ENCODE results near the gene ACSF2.

The ACSF2 gene

DNA sequence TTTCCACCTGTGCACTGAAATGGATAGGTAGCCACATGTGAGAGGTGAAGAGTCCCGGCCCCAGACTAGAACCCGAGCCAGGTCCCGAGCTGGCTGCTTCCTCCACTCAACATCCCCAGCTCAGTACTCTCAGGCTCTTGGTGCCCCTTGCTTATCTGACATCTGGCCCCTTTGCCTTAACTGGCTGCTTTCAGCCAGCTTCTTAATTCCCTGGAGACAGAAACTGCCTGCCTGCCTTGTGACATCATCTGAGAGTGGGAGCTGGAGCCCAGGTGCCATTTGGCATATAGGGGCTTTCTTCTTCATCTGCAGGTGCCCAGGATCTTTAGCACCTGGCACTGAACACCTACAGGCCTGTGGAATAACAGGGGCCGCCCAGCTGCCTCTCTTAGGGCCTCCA is 33.7 kb downstream of the ACSF2 start:
- no peak overlapping the region for H3K4me3 ChIP-seq (ENCODE audit: low read depth, low read length)
- no peaks in the 10 kb centered on the region for H3K9me3 ChIP-seq (ENCODE audit: control insufficient read depth, insufficient read depth, low read length)
- peaks cover 3% of the 10 kb centered on the region for H3K36me3 ChIP-seq (ENCODE audit: control insufficient read depth, insufficient read depth, low read length)
- H3K9ac ChIP-seq (ENCODE audit: low read depth, low read length) = no peak overlapping the region
- H3K4me1 ChIP-seq (ENCODE audit: control insufficient read depth, insufficient read depth, low read length) = no peaks in the 10 kb centered on the region
- H3K27me3 ChIP-seq (ENCODE audit: control insufficient read depth, insufficient read depth, low read length) = no peaks in the 10 kb centered on the region

DNA sequence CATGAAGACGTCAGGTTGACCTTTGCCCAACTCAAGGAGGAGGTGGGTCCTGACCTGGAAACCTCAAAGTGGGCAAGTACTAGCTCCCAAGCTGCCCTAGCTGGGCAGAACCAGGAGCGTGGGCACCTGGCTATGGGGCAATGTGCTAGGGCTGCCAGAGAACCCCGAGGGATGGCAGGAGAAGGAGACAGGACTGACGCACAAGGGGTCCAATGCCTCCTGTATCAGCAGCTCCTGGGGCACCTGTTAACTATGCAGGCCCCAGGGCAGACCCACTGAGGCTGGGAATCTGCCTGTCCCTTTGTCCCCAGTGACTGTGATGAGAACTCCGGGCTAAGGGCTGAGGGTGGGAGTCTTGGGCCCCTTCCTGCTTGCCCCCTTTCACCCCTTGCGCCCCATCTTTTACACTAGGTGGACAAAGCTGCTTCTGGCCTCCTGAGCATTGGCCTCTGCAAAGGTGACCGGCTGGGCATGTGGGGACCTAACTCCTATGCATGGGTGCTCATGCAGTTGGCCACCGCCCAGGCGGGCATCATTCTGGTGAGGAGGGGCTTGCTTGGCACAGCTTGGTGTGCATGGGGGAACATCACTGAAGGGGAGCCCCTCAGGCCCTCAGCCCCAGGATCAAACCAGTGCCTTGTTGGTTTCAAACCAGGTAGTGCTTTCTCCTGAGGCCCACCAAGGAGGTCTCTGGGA is 35.0 kb downstream of the ACSF2 start:
- H3K4me3 ChIP-seq (ENCODE audit: low read depth, low read length) = no peak overlapping the region
- H3K4me1 ChIP-seq (ENCODE audit: control insufficient read depth, insufficient read depth, low read length) = no peaks in the 10 kb centered on the region
- no peak overlapping the region for H3K9ac ChIP-seq (ENCODE audit: low read depth, low read length)
- peaks cover 3% of the 10 kb centered on the region for H3K36me3 ChIP-seq (ENCODE audit: control insufficient read depth, insufficient read depth, low read length)
- no peaks in the 10 kb centered on the region for H3K27me3 ChIP-seq (ENCODE audit: control insufficient read depth, insufficient read depth, low read length)
- H3K9me3 ChIP-seq (ENCODE audit: control insufficient read depth, insufficient read depth, low read length) = no peaks in the 10 kb centered on the region

DNA sequence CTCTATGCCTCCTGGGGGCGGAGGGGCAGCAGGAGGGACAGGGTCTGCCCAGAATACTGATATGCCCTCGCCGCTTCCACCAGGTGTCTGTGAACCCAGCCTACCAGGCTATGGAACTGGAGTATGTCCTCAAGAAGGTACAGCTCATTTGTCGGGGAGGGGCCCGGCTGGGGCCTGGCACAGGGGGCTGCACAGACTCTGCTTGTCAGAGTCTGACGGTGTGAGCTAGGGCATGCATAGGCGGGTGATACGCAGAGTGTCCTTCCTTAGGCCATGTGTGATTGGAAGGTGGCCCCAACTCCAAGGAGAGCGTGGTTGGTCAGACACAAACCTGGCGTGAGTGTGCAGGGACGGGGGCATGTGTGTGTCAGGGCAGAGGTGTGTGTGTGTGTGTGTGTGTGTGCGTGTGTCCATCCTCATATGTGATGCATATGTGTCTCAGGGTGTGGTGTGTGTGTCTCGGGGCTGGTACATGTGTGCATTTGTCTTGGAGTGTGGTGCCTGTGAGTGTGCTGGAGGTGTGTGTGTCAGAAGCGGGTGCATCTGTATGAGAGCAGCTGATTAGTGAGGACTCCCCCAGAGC is 35.6 kb downstream of the ACSF2 start:
- H3K27me3 ChIP-seq (ENCODE audit: control insufficient read depth, insufficient read depth, low read length) = no peaks in the 10 kb centered on the region
- H3K9ac ChIP-seq (ENCODE audit: low read depth, low read length) = no peak overlapping the region
- H3K9me3 ChIP-seq (ENCODE audit: control insufficient read depth, insufficient read depth, low read length) = no peaks in the 10 kb centered on the region
- peaks cover 3% of the 10 kb centered on the region for H3K36me3 ChIP-seq (ENCODE audit: control insufficient read depth, insufficient read depth, low read length)
- H3K4me3 ChIP-seq (ENCODE audit: low read depth, low read length) = no peak overlapping the region
- no peaks in the 10 kb centered on the region for H3K4me1 ChIP-seq (ENCODE audit: control insufficient read depth, insufficient read depth, low read length)

DNA sequence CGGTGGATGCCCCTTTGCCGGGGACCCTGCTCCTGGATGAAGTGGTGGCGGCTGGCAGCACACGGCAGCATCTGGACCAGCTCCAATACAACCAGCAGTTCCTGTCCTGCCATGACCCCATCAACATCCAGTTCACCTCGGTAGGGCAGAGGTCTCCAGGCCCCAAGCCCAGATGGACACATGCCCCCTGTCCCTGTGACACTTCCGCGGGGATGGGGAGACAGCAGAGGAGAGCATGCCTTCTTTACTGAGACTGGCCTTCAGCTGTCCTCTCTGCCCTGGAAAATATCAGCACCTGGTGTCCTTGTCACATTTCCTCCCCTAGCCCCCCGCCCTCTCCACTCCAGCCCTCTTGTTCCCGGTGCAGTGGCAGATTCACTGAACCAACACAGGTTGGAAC is 36.4 kb downstream of the ACSF2 start:
- Histone ChIP-seq H3K9me3 (ENCODE audit: control insufficient read depth, insufficient read depth, low read length) (no peaks in the 10 kb centered on the region), H3K27me3 (ENCODE audit: control insufficient read depth, insufficient read depth, low read length) (peaks cover 1% of the 10 kb centered on the region), H3K36me3 (ENCODE audit: control insufficient read depth, insufficient read depth, low read length) (peaks cover 3% of the 10 kb centered on the region), H3K4me1 (ENCODE audit: control insufficient read depth, insufficient read depth, low read length) (no peaks in the 10 kb centered on the region), H3K4me3 (ENCODE audit: low read depth, low read length) (no peak overlapping the region), H3K9ac (ENCODE audit: low read depth, low read length) (no peak overlapping the region)

DNA sequence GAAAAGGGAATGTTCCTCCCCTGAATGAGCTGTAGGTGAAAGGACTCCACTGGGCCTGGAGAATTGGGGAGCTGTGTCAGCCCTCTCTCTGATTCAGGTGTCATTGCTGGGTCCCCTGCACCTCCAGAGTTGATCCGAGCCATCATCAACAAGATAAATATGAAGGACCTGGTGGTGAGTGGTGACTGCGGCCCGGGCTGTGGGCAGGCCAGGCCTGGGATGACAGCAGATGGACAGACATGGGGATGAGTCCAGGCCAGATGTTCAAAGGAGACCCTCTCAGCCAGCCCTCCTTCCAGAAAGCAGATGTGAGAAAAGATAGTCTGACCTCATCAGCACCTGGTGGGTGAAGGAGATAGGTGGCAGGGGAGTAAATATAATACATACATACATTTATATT is 38.1 kb downstream of the ACSF2 start:
- Histone ChIP-seq H3K4me1 (ENCODE audit: control insufficient read depth, insufficient read depth, low read length) (peaks cover 4% of the 10 kb centered on the region), H3K4me3 (ENCODE audit: low read depth, low read length) (no peak overlapping the region), H3K9ac (ENCODE audit: low read depth, low read length) (no peak overlapping the region), H3K36me3 (ENCODE audit: control insufficient read depth, insufficient read depth, low read length) (peaks cover 3% of the 10 kb centered on the region), H3K9me3 (ENCODE audit: control insufficient read depth, insufficient read depth, low read length) (no peaks in the 10 kb centered on the region), H3K27me3 (ENCODE audit: control insufficient read depth, insufficient read depth, low read length) (peaks cover 15% of the 10 kb centered on the region)

DNA sequence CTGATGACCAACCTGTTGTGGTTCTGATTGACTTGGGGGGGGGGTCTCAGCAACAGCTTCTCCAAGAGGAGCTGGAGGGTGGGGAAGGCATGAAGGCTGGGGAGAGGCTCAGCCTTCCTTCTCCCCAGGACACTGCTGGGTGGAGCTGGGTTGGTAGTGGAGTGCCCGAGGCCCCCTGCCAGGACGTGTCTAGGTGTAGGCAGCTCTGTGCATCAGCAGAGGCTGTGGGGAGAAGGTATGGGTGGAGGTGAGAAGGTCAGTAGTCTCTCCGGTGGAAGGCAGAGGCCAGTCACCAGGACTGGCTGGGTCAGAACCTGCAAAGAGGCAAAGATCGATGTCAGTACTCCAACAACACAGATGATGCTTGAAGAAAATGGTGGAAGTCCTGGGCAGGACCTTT is 38.7 kb downstream of the ACSF2 start:
- peaks cover 4% of the 10 kb centered on the region for H3K4me1 ChIP-seq (ENCODE audit: control insufficient read depth, insufficient read depth, low read length)
- no peaks in the 10 kb centered on the region for H3K9me3 ChIP-seq (ENCODE audit: control insufficient read depth, insufficient read depth, low read length)
- peaks cover 3% of the 10 kb centered on the region for H3K36me3 ChIP-seq (ENCODE audit: control insufficient read depth, insufficient read depth, low read length)
- no peak overlapping the region for H3K4me3 ChIP-seq (ENCODE audit: low read depth, low read length)
- H3K9ac ChIP-seq (ENCODE audit: low read depth, low read length) = no peak overlapping the region
- peaks cover 18% of the 10 kb centered on the region for H3K27me3 ChIP-seq (ENCODE audit: control insufficient read depth, insufficient read depth, low read length)

DNA sequence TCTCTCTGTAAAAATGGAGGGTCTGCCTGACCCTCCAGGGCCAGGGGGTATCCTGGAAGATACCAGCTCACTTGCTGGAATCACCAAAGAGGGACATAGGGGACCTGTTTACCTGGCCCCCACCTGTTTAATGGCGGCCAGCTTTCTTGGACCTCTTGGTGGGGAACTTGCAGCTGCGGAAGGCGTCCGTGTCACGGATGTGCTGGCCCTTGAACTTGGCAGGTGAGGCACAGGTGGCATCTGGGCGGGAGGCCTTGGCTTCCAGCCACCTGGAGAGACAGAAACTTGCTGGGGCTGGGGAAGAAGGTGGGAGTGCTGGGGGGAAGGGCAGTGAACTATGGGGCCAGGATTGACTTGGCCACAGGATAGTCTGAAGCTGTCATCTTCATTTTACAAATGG is 39.2 kb downstream of the ACSF2 start:
- Histone ChIP-seq H3K9ac (ENCODE audit: low read depth, low read length) (no peak overlapping the region), H3K9me3 (ENCODE audit: control insufficient read depth, insufficient read depth, low read length) (no peaks in the 10 kb centered on the region), H3K27me3 (ENCODE audit: control insufficient read depth, insufficient read depth, low read length) (peaks cover 20% of the 10 kb centered on the region), H3K4me1 (ENCODE audit: control insufficient read depth, insufficient read depth, low read length) (peaks cover 4% of the 10 kb centered on the region), H3K36me3 (ENCODE audit: control insufficient read depth, insufficient read depth, low read length) (peaks cover 3% of the 10 kb centered on the region), H3K4me3 (ENCODE audit: low read depth, low read length) (no peak overlapping the region)

DNA sequence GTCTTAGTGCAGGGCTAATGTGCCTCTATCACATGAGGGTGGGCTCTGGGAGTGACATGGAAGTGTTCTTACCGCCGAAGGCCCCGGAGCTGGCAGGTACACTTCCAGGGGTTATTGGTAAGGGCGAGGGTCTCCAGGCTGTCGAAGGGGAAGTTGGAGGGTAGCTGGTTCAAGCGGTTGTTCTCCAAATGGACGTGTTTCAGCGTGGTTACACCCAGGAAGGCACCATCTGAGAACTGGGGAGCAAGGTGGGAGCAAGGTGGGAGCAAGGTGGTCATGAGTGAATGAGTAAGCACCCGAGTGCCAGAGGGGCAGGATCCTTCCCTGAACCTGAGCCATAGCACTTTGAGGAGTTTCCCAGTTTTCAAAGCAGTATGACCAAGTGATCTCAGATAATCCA is 39.6 kb downstream of the ACSF2 start:
- H3K9ac ChIP-seq (ENCODE audit: low read depth, low read length) = no peak overlapping the region
- peaks cover 3% of the 10 kb centered on the region for H3K36me3 ChIP-seq (ENCODE audit: control insufficient read depth, insufficient read depth, low read length)
- peaks cover 20% of the 10 kb centered on the region for H3K27me3 ChIP-seq (ENCODE audit: control insufficient read depth, insufficient read depth, low read length)
- no peaks in the 10 kb centered on the region for H3K9me3 ChIP-seq (ENCODE audit: control insufficient read depth, insufficient read depth, low read length)
- H3K4me3 ChIP-seq (ENCODE audit: low read depth, low read length) = no peak overlapping the region
- H3K4me1 ChIP-seq (ENCODE audit: control insufficient read depth, insufficient read depth, low read length) = peaks cover 4% of the 10 kb centered on the region

DNA sequence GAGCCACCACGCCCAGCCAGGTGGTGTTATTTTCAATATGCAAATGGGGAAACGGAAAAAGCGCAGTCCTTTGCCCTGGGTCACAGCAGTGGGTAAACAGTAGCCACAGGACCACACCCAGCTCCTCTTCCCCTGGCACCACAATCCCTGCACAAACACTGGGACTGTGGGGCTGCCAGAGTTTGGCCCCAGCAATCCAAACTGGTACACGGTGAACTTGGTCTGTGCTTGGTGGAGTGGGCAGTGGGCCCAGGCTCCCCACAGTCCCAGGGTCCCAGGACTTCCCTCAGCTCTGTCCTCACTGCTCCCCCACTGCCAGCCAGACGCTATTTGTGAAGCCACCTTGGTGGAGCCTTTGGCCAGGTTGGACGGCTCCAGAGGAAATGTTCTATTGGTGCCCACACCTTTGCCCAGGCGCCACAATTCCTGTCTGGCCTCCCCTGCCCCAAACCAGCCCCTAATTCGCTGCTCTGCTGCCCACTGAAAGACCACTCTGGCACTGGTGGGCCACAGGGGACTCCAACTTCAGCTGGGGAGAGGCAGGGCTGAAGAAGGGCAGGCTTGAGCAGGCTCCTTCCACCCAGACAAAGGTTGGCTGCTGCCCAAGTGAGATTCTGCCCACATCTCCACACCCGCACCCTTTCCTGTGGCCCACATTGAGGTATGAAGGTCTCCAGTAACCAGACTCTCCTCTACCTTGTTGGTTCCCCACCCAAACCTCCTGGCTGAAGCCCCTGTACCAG is 40.5 kb downstream of the ACSF2 start:
- Histone ChIP-seq H3K27me3 (ENCODE audit: control insufficient read depth, insufficient read depth, low read length) (peaks cover 20% of the 10 kb centered on the region), H3K9me3 (ENCODE audit: control insufficient read depth, insufficient read depth, low read length) (no peaks in the 10 kb centered on the region)

DNA sequence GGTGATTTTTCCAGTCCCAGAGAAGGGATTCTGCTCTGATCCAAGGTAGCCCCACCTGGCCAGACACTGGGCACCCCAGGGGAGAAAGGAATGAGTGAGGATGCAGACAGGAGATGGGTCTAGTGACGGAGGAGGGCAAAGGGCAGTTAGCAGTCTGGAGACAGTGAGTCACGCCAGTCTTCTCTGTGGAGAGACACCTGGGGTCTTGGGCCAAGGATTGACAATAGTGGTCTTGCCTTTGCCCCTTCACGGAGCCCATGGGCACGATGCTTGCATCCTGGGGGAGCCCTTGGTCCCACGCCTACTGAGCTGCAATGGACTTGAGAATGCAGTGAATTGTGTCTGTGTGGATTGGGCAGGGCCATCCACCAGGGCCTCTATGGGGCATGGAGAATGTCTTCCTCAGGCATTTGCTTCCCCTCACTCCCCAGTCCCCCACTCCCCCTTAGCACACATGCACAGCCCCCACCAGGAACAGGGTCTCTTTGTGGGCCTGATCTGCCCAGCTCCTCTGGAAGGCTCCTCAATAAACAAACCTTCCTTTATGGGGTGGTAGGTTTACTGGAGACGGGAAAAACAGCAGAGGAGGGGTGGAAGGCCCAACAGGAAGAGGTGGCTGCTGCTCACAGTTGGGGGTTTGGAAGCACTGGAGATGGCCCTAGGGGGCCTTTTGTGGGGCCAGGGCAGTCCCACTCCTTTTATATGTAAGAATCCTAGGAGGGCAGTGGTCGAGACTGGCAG is 41.3 kb downstream of the ACSF2 start:
- H3K9ac ChIP-seq (ENCODE audit: low read depth, low read length) = no peak overlapping the region
- H3K4me1 ChIP-seq (ENCODE audit: control insufficient read depth, insufficient read depth, low read length) = peaks cover 4% of the 10 kb centered on the region
- no peak overlapping the region for H3K4me3 ChIP-seq (ENCODE audit: low read depth, low read length)
- H3K36me3 ChIP-seq (ENCODE audit: control insufficient read depth, insufficient read depth, low read length) = peaks cover 3% of the 10 kb centered on the region
- no peaks in the 10 kb centered on the region for H3K9me3 ChIP-seq (ENCODE audit: control insufficient read depth, insufficient read depth, low read length)
- H3K27me3 ChIP-seq (ENCODE audit: control insufficient read depth, insufficient read depth, low read length) = peaks cover 20% of the 10 kb centered on the region

More for the DNA sequence above, 40.5 kb downstream of the ACSF2 start:
- H3K9ac ChIP-seq (ENCODE audit: low read depth, low read length) = no peak overlapping the region
- peaks cover 4% of the 10 kb centered on the region for H3K4me1 ChIP-seq (ENCODE audit: control insufficient read depth, insufficient read depth, low read length)
- H3K36me3 ChIP-seq (ENCODE audit: control insufficient read depth, insufficient read depth, low read length) = peaks cover 3% of the 10 kb centered on the region
- no peak overlapping the region for H3K4me3 ChIP-seq (ENCODE audit: low read depth, low read length)

DNA sequence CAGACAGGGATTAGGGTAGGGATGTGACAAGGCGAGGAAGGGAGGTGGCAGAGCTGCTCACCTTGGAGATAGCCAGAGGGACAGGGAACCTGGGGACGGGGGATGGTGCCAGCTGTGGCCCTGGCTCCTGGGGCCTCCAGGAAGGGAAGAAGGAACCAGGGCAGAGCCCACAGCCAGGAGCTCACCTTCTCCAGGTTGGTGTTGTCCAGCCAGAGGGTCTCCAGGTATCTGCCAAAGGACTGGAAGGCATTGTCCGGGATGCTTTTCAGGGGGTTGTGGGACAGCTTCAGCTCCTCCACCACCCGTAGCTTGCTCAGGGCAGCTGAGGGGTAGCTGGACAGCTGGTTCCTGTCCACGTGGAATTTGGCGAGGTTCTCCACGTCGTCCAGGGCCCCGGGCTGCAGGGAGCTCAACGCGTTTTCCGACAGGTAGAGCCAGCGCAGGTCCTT is 41.9 kb downstream of the ACSF2 start:
- H3K36me3 ChIP-seq (ENCODE audit: control insufficient read depth, insufficient read depth, low read length) = no peaks in the 10 kb centered on the region
- peaks cover 4% of the 10 kb centered on the region for H3K4me1 ChIP-seq (ENCODE audit: control insufficient read depth, insufficient read depth, low read length)
- H3K9ac ChIP-seq (ENCODE audit: low read depth, low read length) = no peak overlapping the region
- H3K27me3 ChIP-seq (ENCODE audit: control insufficient read depth, insufficient read depth, low read length) = peaks cover 20% of the 10 kb centered on the region
- H3K9me3 ChIP-seq (ENCODE audit: control insufficient read depth, insufficient read depth, low read length) = no peaks in the 10 kb centered on the region
- H3K4me3 ChIP-seq (ENCODE audit: low read depth, low read length) = no peak overlapping the region
